Activated CD8-positive, alpha-beta memory T cell treated with anti-CD3 and anti-CD28 coated beads, Interleukin-2, amount 50 U/mL, for 4 hours (primary cell): ENCODE measurements around the gene TMX1.
"Not testable (repeated sequence)": the region's sequence is repeated elsewhere in the genome, so short reads cannot be mapped to it uniquely, and the experiment has no call there.

Source experiments
- DNase-seq: peaks from one replicate; pipeline ENCODE4 v3.0.0-alpha.2; 2020

TMX1 gene

GRCh38 chr14:51239813-51240803 lies at the start of gene TMX1:
Gene TMX1, plus strand, starts transcription at chr14:51240247. Its CDS starts 46 bp downstream, at chr14:51240293.
- peak; percentile 81 for DNase-seq

- no peak for DNase-seq
These were observed 38.2 kb upstream of the TMX1 start for GRCh38 chr14:51201890-51202289.

GRCh38 chr14:51202914-51203665 lies 37.0 kb upstream of the TMX1 start:
- no peak for DNase-seq

GRCh38 chr14:51203881-51204280 lies 36.2 kb upstream of the TMX1 start:
- no peak for DNase-seq

- DNase-seq, result no peak
These were observed 34.6 kb upstream of the TMX1 start for GRCh38 chr14:51205486-51205885.

GRCh38 chr14:51206462-51206861 lies 33.6 kb upstream of the TMX1 start:
- no peak for DNase-seq

- no peak for DNase-seq
These were observed 32.4 kb upstream of the TMX1 start for GRCh38 chr14:51207621-51208020.

GRCh38 chr14:51208982-51209381 lies 31.1 kb upstream of the TMX1 start:
- no peak for DNase-seq

GRCh38 chr14:51209457-51209856 lies 30.6 kb upstream of the TMX1 start:
- DNase-seq, result no peak

GRCh38 chr14:51210594-51210993 lies 29.5 kb upstream of the TMX1 start:
- no peak for DNase-seq

- no peak for DNase-seq
These were observed 28.9 kb upstream of the TMX1 start for GRCh38 chr14:51211149-51211548.

- DNase-seq, result no peak
These were observed 23.4 kb upstream of the TMX1 start for GRCh38 chr14:51216602-51217001.

GRCh38 chr14:51219473-51220448 lies 20.3 kb upstream of the TMX1 start:
- no peak for DNase-seq

GRCh38 chr14:51223463-51223862 lies 16.6 kb upstream of the TMX1 start:
- DNase-seq, result not testable (repeated sequence)

GRCh38 chr14:51224551-51224950 lies 15.5 kb upstream of the TMX1 start:
- no peak for DNase-seq

GRCh38 chr14:51225751-51226150 lies 14.3 kb upstream of the TMX1 start:
- DNase-seq, result no peak

- no peak for DNase-seq
These were observed 11.7 kb upstream of the TMX1 start for GRCh38 chr14:51228391-51228790.

- DNase-seq, result no peak
These were observed 11.2 kb upstream of the TMX1 start for GRCh38 chr14:51228890-51229289.

- DNase-seq, result no peak
These were observed 3.7 kb upstream of the TMX1 start for GRCh38 chr14:51236314-51236713.

GRCh38 chr14:51240804-51241380 lies 845 bp downstream of the TMX1 start:
- no peak for DNase-seq

GRCh38 chr14:51242545-51243490 lies 2.8 kb downstream of the TMX1 start:
- no peak for DNase-seq
